NCI-H2196 (cell line): ENCODE measurements around the gene SLFN12L.
"Not testable (repeated sequence)": the region's sequence is repeated elsewhere in the genome, so short reads cannot be mapped to it uniquely, and the experiment has no call there.

Source experiments
- DNase-seq: peaks from one replicate; lab custom pipeline; 2025; ENCODE audit not compliant: unreplicated experiment; lab: John Stamatoyannopoulos, UW

The SLFN12L gene

DNA sequence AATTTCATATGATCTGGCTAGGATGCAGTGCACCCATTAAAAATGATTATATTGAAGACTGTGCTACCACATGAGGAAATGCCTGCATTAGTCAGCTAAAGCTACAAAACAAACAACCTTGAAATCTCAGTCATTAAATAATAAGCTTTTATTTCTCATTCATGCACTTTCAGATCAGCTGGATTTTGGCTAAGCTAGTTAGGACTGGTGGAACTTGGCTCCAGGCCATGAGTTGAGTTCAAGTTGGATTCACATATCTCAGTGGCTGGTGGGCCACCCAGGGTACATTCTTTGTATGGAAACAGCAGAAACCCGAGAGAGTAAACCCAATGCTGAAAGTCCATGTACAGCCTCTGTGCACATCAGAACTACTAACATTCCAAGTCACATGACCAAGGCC is 6.4 kb upstream of the SLFN12L start:
- no peak for DNase-seq

DNA sequence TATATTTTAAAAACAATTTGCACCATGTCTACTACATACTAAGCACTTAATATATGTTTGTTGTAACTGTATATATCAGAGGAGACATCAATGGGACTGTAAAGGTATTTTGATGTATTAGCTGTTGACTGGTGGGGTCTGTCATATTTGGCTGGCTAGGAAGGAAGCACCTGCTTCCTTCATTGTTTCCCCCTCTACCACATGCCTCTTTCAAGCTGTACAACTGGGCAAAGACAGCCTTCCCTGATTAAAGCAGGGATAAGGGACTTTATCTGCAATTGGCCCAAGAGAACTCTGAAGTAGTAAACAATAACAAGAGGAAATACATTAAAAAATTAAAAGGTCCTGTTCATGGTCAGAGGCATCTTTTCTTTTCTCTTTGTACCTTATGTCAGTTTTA is 5.5 kb upstream of the SLFN12L start:
- no peak for DNase-seq

DNA sequence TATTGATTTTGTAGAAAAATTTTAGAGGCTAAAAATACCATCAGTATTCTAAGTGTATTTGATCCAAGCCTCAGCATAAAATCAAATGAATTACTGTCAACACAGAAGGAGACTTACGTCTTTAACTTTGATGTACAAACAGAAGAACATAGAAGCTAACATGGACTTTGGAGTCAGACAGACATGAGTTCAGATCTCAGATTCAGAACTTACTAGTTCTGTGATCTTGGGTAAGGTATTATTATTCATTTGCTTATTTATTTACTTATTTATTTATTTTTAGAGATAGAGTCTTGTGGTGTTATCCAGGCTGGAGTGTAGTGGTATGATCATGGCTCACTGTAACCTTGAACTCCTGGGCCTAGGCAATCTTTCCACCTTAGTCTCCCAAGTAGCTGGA is 4.0 kb upstream of the SLFN12L start:
- DNase-seq, result no peak

DNA sequence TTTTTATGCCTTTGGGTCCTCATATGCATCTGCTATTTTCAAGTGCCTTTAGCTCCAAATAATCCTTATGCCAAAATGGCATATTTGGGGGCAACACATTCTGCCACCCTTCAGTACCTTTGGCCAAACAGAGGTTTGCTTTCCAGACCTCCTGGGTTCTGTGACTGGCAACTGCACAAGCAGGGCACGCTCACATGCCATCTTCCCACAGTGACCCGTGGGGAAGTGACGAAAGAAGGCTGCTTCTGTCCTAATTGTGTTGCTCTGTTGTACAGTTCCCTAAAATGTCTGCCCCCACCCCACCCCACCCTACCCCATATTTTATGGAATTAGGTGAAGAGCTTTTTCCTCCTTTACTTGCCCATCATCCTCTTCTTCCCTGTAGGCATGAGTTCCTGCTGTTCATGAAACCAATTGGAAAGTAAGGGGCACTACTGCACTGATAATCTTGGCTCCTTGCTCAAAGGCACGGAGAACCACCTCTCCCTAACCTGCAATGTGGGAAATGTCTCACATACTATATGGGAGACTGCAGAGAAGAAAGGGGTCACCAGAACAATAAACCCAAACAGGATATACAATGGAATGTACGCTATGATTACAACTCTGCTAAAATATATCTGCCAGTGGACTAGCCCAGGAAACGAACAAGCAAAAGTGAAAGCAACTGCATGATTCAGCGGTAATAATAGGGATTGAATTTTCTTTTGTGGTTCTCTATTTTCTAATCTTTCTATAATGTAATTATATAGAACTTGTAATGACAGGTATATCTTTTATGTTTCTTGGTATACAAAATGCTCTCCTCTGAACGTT is 3.3 kb upstream of the SLFN12L start:
- DNase-seq, result no peak

DNA sequence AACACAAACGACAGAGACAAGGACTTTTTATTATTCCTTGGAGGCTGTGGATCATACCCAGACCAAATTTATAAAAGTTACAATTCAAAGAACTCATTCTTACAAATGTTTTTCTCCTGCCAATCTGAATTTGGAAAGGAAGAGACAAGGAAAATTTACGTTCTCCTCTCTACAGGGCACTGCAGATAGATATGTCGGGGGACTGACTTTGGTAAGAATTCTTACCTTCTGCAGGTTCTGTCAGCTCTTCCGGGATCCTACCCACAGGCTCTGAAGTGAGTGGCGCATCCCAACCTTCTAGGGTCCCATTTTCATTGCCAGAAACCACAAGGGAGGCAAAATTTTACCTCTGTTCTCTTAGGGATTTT is 2.2 kb upstream of the SLFN12L start:
- no peak for DNase-seq

DNA sequence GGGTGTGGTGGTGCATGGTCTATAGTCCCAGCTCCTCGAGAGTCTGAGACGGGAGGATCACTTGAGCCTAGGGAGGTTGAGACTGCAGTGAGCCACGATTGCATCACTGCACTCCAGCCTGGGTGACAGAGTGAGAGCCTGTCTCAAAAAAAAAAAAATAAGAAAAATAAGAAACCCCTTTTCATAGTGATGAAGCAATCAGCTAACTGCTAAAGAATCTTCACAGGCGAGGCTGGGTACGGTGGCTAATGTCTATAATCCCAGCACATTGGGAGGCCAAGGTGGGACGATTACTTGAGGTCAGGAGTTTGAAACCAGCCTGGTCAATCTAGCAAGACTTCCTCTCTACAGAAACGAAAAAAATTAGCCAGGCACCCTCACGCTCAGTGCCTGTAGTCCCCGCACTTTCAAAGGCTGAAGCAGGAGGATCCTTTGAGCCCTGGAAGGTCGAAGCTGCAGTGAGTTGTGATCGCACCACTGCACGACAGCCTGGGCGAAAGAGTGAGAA is 760 bp downstream of the SLFN12L start:
- no peak for DNase-seq

DNA sequence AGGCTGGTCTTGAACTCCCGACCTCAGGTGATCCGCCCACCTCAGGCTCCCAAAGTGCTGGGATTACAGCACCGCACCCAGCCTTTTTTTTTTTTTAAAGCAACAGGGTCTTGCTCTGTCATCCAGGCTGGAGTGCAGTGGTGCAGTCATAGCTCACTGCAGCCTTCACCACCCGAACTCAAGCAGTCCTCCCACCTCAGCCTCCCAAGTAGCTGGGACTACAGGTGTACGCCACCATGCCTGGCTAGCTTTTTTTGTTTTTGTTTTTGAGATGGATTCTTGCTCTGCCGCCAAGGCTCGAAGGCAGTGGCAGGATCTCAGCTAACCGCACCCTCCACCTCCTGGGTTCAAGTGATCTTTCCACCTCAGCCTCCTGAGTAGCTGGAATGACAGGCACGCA is 2.1 kb downstream of the SLFN12L start:
- not testable (repeated sequence) for DNase-seq

DNA sequence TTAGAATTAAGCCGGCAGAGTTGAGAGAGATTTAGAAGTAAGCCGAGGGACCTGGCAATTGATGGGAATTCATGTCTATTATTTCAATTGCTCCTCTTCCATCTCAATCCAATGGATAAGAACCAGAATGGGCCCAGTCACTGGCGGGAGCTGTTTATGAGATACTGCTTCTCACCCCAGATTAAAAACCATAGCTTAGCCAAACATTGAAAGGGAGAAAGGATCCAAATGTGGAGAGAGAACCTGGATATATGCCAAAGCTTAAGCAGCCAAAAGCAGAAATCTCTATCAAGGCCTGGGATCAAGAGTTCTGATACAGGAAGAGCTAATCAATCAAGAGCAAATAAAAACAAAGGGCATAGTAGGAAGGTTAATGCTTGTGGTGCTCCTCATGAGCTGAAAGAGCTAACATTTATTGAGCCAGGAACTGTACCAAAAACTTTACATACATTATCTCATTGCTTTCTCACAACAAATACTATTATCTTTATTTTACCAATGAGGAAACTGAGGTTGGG is 2.8 kb downstream of the SLFN12L start:
- DNase-seq, result no peak

DNA sequence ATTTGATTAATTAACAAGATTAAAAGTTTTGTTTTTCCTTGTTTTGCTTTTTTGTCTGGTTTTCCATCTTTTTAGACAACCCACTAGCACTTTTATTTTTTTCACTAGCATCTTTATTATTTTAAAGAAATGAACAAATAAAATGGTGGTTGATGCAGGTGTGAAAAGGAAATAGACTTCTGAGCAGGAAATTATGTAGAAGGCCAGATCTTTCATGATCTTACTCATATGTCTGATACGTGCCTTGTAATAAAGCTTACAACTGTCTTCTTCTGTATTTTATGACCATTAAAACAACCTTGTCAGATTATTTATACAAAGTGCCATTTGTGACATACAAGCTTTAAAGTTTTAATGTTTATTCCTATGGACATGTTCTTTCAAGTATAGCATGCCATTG is 6.3 kb downstream of the SLFN12L start:
- no peak for DNase-seq

DNA sequence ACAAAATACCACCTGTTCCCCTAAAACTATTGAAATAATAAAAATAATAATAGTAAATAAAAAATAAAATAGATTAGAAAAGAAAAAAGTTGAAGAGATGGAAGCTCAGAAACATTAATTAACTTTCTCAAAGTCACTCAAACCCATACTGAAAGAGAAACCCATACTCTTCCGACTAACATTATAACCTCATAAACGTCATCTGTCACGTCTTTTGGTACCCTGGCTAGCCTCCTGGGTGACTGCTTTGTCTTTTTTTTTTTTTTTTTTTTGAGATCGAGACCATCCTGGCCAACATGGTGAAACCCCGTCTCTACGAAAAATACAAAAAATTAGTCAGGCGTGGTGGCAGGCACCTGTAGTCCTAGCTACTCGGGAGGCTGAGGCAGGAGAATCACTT is 7.6 kb downstream of the SLFN12L start:
- no peak for DNase-seq

DNA sequence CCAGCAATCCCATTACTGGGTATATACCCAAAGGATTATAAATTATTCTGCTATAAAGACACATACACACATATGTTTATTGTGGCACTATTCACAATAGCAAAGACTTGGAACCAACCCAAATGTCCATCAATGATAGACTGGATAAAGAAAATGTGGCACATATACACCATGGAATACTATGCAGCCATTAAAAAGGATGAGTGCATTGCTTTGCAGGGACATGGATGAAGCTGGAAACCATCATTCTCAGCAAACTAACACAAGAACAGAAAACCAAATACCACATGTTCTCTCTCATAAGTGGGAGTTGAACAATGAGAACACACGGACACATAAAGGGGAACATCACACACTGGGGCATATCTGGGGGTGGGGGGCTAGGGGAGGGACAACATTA is 8.2 kb downstream of the SLFN12L start:
- not testable (repeated sequence) for DNase-seq

DNA sequence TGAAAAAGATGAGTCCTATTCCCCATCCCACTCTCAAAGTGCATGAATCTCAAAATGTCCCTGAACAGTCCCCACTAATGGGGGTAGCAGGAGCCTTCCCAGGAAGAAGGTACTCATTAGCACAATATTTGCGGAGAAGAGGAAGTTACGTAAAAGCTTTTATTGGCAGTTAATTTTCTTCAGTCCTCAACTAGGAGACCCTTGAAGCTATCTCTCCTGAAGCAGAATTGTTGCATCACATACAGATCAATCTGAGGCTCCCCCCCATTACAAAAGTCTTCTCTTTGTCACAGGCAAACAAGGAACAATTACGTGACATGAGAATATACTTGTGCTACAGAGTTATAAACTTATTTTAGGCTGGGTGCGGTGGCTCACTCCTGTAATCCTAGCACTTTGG is 14.2 kb downstream of the SLFN12L start:
- no peak for DNase-seq

DNA sequence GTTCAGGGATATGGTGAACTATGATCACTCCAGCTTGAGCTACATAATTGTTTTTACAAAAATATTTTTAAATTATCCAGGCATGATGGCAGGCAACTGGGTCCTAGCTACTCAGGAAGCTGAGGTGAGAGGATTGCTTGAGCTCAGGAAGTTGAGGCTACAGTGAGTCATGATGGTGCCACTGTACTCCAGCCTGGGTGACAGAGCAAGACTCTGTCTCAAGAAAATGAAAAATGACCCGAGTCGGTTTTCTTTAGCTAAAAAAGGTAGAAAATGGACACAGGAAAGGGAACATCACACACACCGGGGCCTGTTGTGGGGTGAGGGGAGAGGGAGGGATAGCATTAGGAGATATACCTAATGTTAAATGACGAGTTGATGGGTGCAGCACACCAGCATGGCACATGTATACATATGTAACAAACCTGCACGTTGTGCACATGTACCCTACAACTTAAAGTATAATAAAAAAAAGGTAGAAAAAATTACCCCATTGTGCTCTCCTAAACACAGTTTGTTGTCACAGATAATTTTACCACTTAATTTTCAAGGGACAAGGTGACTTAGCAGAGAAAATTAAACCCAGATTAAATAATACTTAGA is 15.7 kb downstream of the SLFN12L start:
- DNase-seq, result not testable (repeated sequence)

DNA sequence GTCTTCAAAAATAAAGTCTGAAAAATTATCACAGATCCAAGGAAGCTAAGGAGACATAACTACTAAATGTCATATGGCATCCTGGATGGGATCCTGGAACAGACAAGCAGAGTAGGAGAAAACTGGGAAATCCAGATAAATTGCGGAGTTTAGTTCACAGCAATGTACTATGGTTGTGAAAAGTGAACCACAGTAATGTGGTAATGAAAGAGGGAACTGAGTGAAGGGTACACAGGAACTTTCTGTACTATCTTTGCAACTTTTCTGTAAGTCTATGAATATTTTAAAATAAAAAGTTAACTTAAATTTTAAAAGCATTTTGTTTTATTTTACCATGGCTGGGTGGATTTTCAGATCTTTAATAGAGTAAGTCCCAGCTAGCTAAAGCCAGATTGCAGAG is 16.3 kb downstream of the SLFN12L start:
- no peak for DNase-seq

DNA sequence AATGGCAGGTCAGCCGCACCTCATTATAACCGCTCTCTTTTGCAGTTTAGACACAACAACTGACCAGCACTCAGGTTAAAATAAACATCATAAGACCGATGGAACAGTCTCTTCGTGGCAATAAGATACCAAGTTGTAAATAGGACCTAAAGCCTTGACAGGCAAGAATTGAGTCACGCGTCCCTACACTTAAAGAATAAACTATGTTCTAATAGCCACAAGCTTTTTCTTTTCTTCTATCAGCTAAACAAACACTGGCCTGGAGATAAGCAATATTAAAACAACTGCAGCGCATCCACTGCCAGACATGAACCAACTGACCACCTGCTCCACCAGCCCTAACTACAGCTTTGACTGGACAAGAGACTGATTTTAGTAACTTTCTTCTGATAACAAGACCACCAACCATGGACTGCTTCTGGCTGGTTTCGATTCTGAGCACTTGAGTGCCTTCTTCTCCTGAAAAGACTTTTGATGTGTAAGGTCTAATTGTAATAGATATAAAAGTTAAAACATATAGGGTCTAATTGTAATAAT is 17.5 kb downstream of the SLFN12L start:
- DNase-seq, result no peak

DNA sequence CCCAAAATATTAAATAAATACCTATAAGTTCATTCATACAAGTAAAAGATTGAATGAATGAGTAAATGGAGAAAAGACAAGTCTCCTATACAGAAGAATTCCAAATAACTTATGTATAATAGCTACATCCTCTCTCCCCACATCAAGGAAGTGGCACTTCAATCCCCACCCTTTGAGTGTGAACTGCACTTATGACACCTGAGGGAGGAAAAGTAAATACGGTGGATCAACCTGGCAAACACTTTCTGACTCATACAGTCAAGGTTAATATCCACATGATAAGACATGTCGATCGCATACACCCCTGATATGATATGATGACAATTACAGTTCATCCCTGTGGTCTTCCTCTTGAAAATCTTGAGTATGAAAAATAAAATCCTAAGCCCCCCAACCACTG is 18.0 kb downstream of the SLFN12L start:
- DNase-seq, result no peak

DNA sequence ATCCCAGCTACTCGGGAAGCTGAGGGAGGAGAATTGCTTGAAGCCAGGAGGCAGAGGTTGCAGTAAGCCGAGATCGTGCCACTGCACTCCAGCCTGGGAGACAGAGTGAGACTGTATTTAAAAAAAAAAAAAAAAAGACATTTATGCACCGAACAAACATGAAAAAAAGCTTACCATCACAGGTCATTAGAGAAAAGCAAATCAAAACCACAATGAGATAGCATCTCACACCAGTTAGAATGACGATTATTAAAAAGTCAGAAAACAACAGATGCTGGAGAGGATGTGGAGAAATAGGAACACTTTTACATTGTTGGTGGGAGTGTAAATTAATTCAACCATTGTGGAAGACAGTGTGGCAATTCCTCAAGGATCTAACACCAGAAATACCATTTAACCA is 19.0 kb downstream of the SLFN12L start:
- DNase-seq, result not testable (repeated sequence)

DNA sequence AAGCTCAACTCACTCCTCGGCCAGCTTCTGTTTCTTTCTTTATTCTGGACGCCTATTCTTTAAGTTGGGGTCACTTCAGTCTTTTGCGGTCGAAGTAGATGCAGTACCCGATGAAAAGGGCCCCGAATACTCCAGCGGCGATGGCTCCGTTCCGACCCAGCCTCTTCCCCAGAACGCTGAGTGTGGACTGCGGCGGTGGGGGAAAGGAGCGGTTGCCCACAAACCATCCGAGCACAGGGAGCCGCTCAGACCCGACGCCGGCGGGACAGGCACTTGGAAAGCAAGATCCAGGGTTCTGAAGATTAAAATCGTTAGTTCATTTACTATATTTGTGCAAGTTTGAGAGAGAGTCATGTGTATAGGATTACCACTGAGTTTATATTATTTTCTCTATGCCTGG is 22.5 kb downstream of the SLFN12L start:
- no peak for DNase-seq

DNA sequence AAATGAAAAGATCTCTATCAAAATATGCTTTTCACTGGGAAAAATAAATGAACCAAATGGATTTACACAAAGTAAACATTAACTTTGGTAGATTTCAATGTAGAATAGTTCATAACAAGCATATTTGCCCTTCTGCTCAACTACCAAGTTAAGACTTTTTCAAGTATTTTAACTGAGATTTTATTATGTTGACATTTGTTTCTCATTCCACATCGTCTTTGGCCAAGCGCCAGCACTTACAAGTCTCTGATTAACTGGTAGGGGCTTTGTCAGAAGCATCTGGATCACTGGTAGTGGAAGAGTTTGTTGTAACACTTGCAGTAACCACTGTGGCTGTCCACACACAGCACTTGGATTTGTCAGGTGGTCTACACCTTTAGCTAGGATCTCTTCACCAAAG is 22.9 kb downstream of the SLFN12L start:
- DNase-seq, result no peak

DNA sequence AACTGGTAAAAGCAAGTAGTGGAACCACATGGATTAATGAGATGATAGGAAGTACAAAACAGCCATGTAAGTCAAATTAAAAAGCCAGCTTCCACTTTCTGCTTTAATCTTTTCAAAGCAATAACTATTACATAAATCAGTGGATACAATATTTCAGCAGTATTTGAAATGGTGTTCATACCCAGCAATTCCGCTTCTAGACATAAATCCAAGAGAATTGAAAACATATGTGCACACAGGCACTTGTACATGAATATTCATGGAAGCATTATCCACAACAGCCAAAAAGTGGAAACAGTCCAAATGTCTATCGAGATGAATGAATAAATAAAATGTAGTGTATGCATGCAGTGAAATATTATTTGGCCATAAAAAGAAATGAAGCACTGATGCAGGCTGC is 27.4 kb downstream of the SLFN12L start:
- DNase-seq, result no peak

DNA sequence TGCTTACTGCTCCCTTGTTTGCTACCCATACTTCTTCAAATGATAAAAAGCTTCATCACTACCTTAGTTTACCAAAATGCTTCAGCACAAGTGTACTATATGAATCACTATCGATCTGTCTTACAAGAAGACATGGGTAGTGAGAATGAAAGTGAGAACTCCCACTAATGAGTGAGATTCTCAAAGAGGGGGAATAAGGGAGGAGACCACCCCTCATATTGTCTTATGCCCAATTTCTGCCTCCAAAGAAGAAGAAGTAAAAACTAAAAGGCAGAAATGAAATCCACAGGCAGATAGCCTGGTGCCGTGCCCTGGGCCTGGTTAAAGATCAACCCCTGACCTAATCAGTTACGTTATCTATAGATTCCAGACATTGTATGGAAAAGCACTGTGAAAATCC is 29.8 kb downstream of the SLFN12L start:
- DNase-seq, result not testable (repeated sequence)

DNA sequence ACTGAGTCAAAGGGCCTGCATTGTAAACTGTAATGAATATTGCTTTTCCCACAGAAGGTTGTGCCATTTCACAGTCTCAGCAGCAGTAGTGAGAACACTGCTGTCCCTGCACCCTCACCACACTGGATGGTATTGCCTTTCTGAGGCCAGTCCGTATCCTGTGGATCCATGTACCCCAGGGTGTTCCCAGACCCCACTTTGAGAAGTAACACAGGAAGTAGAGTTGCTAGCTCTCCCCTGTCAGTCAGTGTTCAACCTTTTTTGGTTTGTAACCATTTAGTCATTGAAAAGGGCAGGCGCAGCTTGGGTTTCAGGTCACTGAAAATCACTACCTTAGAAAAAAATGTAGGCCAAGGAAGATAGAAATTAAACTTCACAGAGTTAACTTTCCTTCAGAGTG is 37.9 kb downstream of the SLFN12L start:
- no peak for DNase-seq
